Keratinocyte (primary cell): ENCODE results near the gene CLDND2. TPM values are rescaled to one million over a fixed set of nuclear protein-coding genes. Genes with fewer than 3 reads are reported as not detected.

ENCODE experiments used
- DNase-seq: peaks from one replicate; pipeline ENCODE4 v3.0.0-alpha.2; 2011; ENCODE audit warnings: low read depth, missing footprints, low spot score
- FAIRE-seq: peaks from 2 replicates; lab custom pipeline; 2011; peaks lifted over from hg19 to GRCh38; lab: Jason Lieb, UNC
- H2AFZ ChIP-seq: 2 replicates; pipeline ENCODE4 v1.6.0; 2012; ENCODE audit warnings: low read length, control low read depth, inconsistent platforms; ENCODE audit not compliant: control insufficient read depth
- H3K27ac ChIP-seq: 2 replicates; pipeline ENCODE4 v1.5.1; 2011; ENCODE audit warnings: low read length; ENCODE audit not compliant: control insufficient read depth, insufficient read depth
- H3K27me3 ChIP-seq: 3 replicates; pipeline ENCODE4 v1.6.0; 2011; ENCODE audit warnings: low read length; ENCODE audit not compliant: control insufficient read depth, insufficient read depth; ENCODE audit errors: extremely low read depth
- H3K36me3 ChIP-seq, 2 experiments: 2 replicates in 1 of 2; 3 replicates in 1 of 2; pipeline ENCODE4 v1.5.1; 2011; ENCODE audit warnings: low read length in 2 of 2, mild to moderate bottlenecking in 1 of 2; ENCODE audit not compliant: control insufficient read depth in 2 of 2, insufficient read depth in 2 of 2; ENCODE audit errors: extremely low read depth in 1 of 2
- H3K4me1 ChIP-seq: 3 replicates; pipeline ENCODE4 v1.5.1; 2011; ENCODE audit warnings: low read length; ENCODE audit not compliant: control insufficient read depth, insufficient read depth; ENCODE audit errors: extremely low read depth
- H3K4me2 ChIP-seq: 3 replicates; pipeline ENCODE4 v1.6.0; 2011; ENCODE audit warnings: low read depth, low read length; ENCODE audit not compliant: control insufficient read depth, insufficient read depth; ENCODE audit errors: extremely low read depth
- H3K4me3 ChIP-seq, 3 experiments: fragments of 200-600 bp in 1 of 3; sonication (generic) in 1 of 3; 2 replicates in 2 of 3; 3 replicates in 1 of 3; pipeline ENCODE4 v1.5.1; 2011 to 2016; ENCODE audit warnings: low read length in 3 of 3, mild to moderate bottlenecking in 3 of 3, control low read depth in 2 of 3, inconsistent platforms in 1 of 3, low read depth in 1 of 3, mixed read lengths in 1 of 3, mixed run types in 1 of 3, moderate library complexity in 1 of 3; ENCODE audit not compliant: control insufficient read depth in 2 of 3, insufficient read depth in 2 of 3; ENCODE audit errors: extremely low read depth in 1 of 3
- H3K79me2 ChIP-seq: 2 replicates; pipeline ENCODE4 v1.6.0; 2012; ENCODE audit warnings: low read length; ENCODE audit not compliant: control insufficient read depth, insufficient read depth
- H3K9ac ChIP-seq: 3 replicates; pipeline ENCODE4 v1.6.0; 2011; ENCODE audit warnings: low read length; ENCODE audit not compliant: control insufficient read depth, insufficient read depth; ENCODE audit errors: extremely low read depth
- H3K9me1 ChIP-seq: 3 replicates; pipeline ENCODE4 v1.6.0; 2011; ENCODE audit warnings: low read length; ENCODE audit not compliant: control insufficient read depth, insufficient read depth; ENCODE audit errors: extremely low read depth
- H3K9me3 ChIP-seq: 2 replicates; pipeline ENCODE4 v1.5.1; 2012; ENCODE audit warnings: low read depth, low read length; ENCODE audit not compliant: control insufficient read depth
- H4K20me1 ChIP-seq: 3 replicates; pipeline ENCODE4 v1.6.0; 2011; ENCODE audit warnings: low read length; ENCODE audit not compliant: control insufficient read depth, insufficient read depth; ENCODE audit errors: extremely low read depth
- EZH2 ChIP-seq: IDR thresholded peaks from one replicate; pipeline ENCODE4 v1.6.1; 2012; ENCODE audit warnings: inconsistent platforms, mild to moderate bottlenecking, low read length, moderate library complexity
- dilution Hi-C: fragments of 300-500 bp; cut with MboI; formaldehyde crosslinking; loops from one replicate; pipeline ENCODE4 v1.7.0; 2020; ENCODE audit warnings: low sequenced_read_pairs; ENCODE audit not compliant: extremely low pct_ligation_motif_present
- polyA plus RNA-seq, 5 experiments: library from polyadenylated mRNA; depleted of rRNA in 3 of 5; stranded (reverse) in 3 of 5; stranded (forward) in 1 of 5; unstranded in 1 of 5; fragments of >200 nt; gene quantifications; 1 replicate in 1 of 5; 2 replicates in 3 of 5; 3 replicates in 1 of 5; pipeline versions ENCODE4 v1.2.1 to v1.2.3, GENCODE V29; 2011 to 2012; ENCODE audit warnings: missing spikeins in 2 of 5, low read depth in 1 of 5, low replicate concordance in 1 of 5
- TF ChIP-seq, protein P1 (sequence below), 3 experiments: IDR thresholded peaks in 1 of 3; conservative IDR thresholded peaks in 1 of 3; optimal IDR thresholded peaks in 1 of 3; 2 replicates in 2 of 3; 3 replicates in 1 of 3; pipeline versions ENCODE3 to v1.5.1; 2011; ENCODE audit warnings: low read length in 3 of 3, mild to moderate bottlenecking in 3 of 3, moderate library complexity in 2 of 3, control low read depth in 1 of 3, inconsistent platforms in 1 of 3; ENCODE audit not compliant: insufficient read depth in 2 of 3; ENCODE audit errors: extremely low read depth in 1 of 3

The CLDND2 gene
- polyA plus RNA-seq, 1 donor (not counting 4 experiments of a cell fraction or from before 2014, with no cell fraction given), result 0.37 TPM

DNA sequence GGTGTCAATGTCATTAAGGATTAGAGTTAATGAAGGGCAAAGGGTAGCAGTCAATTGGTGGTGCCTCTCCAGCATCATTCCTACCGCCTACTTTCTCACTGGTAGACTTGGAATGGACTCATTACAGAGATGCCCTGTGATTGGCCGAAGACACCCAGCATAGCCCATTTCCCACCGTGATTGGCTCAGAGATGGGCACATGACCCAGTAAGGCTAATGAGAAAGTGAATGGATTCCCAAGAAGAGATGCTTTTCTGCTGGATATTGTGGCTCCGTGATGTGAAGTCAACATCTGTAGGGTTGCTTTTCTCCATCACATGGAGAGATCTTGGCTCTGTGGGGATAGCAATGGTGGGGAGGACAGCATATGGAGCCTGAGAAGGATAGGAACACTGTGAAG lies 38.4 kb downstream of the CLDND2 start:
- Histone ChIP-seq H2AFZ (no peak overlapping the region), H3K4me1 (no peaks in the 10 kb centered on the region), H3K9me1 (no peaks in the 10 kb centered on the region), H3K36me3 (no peaks in the 10 kb centered on the region), H3K27ac (no peak overlapping the region), H3K9me3 (no peaks in the 10 kb centered on the region), H3K79me2 (no peaks in the 10 kb centered on the region), H3K9ac (no peak overlapping the region), H3K4me3 (no peak overlapping the region), H4K20me1 (no peaks in the 10 kb centered on the region), H3K27me3 (peaks cover 10% of the 10 kb centered on the region), H3K4me2 (no peak overlapping the region)
- DNase-seq, result no peak
- TF ChIP-seq, protein P1, sequence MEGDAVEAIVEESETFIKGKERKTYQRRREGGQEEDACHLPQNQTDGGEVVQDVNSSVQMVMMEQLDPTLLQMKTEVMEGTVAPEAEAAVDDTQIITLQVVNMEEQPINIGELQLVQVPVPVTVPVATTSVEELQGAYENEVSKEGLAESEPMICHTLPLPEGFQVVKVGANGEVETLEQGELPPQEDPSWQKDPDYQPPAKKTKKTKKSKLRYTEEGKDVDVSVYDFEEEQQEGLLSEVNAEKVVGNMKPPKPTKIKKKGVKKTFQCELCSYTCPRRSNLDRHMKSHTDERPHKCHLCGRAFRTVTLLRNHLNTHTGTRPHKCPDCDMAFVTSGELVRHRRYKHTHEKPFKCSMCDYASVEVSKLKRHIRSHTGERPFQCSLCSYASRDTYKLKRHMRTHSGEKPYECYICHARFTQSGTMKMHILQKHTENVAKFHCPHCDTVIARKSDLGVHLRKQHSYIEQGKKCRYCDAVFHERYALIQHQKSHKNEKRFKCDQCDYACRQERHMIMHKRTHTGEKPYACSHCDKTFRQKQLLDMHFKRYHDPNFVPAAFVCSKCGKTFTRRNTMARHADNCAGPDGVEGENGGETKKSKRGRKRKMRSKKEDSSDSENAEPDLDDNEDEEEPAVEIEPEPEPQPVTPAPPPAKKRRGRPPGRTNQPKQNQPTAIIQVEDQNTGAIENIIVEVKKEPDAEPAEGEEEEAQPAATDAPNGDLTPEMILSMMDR (optimal IDR thresholded peaks at IDR 0.05 in 1 of 3, IDR thresholded peaks at IDR 0.05 in 1 of 3, conservative IDR thresholded peaks at IDR 0.05 in 1 of 3; ENCODE audit: extremely low read depth in 1 of 3, insufficient read depth in 2 of 3, low read length in 3 of 3), result no peak
- no peak for TF ChIP-seq EZH2
- dilution Hi-C loops, result no loop called here
- FAIRE-seq, result no peak

DNA sequence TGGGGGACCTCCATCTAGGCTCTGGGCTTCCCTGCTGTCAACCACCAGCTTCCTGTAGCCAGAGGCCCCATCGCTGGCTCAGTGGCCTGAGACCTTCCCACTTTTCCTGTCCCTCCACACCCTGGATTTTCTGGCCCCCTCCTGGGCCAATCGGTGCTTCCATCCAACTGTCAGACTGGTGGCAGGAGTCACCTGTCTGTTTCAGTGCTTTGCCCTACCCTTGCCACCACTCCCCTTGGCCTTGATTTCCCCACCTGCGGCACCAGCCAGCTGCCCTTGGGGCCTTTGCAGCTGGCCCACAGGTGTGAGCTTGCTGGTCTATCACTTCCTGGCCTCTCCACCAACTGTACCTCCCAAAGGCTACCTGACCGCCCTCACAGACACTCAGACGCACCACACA lies 39.4 kb downstream of the CLDND2 start:
- no peaks in the 10 kb centered on the region for H3K79me2 ChIP-seq
- dilution Hi-C loops, result no loop called here
- no peaks in the 10 kb centered on the region for H4K20me1 ChIP-seq
- no peaks in the 10 kb centered on the region for H3K9me3 ChIP-seq
- no peak overlapping the region for H3K4me2 ChIP-seq
- no peak overlapping the region for H2AFZ ChIP-seq
- no peaks in the 10 kb centered on the region for H3K4me1 ChIP-seq
- DNase-seq (no peak), FAIRE-seq (no peak)
- peaks cover 10% of the 10 kb centered on the region for H3K27me3 ChIP-seq
- H3K9ac ChIP-seq, result no peak overlapping the region
- no peaks in the 10 kb centered on the region for H3K36me3 ChIP-seq
- TF ChIP-seq, protein P1 (optimal IDR thresholded peaks at IDR 0.05 in 1 of 3, IDR thresholded peaks at IDR 0.05 in 1 of 3, conservative IDR thresholded peaks at IDR 0.05 in 1 of 3; ENCODE audit: extremely low read depth in 1 of 3, insufficient read depth in 2 of 3, low read length in 3 of 3), result no peak
- TF ChIP-seq EZH2, result no peak
- no peaks in the 10 kb centered on the region for H3K9me1 ChIP-seq
- no peak overlapping the region for H3K27ac ChIP-seq
- H3K4me3 ChIP-seq, result no peak overlapping the region
